HG02763 (cell line): Measurements from ENCODE around the gene PTBP3.

Source experiments
- ATAC-seq: cut with Tn5 transposase; IDR thresholded peaks from one replicate; pipeline ENCODE4 v1.9.1; 2021; ENCODE audit warnings: mild to moderate bottlenecking, moderate library complexity; ENCODE audit not compliant: unreplicated experiment

PTBP3 gene

GRCh38 chr9:112360047-112360804 lies 26.8 kb upstream of the PTBP3 start:
- ATAC-seq = no peak

DNA sequence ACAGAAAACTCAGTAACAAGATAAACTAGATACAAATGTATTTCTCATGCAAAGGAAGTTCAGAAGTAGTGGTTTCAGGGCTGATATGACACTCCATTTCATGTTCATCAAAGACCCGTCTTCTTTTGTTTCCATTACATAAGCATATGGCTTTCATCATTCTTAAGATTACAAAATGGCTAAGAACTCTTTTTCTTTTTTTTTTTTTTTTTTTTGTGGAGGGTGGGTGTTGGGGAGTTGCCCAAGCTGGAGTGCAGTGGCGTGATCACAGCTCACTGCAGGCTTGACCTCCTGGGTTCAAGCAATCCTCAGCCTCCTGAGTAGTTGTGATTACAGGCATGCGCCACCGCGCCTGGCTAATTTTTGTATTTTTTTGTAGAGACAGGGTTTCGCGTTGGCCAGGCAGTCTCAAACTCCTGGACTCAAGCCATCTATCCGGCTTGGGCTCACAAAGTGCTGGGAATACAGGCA lies 22.0 kb upstream of the PTBP3 start:
- ATAC-seq = no peak

GRCh38 chr9:112354081-112354743 lies 20.8 kb upstream of the PTBP3 start:
- ATAC-seq = no peak

- ATAC-seq = no peak
These were observed 18.8 kb upstream of the PTBP3 start for GRCh38 chr9:112352209-112352608.

DNA sequence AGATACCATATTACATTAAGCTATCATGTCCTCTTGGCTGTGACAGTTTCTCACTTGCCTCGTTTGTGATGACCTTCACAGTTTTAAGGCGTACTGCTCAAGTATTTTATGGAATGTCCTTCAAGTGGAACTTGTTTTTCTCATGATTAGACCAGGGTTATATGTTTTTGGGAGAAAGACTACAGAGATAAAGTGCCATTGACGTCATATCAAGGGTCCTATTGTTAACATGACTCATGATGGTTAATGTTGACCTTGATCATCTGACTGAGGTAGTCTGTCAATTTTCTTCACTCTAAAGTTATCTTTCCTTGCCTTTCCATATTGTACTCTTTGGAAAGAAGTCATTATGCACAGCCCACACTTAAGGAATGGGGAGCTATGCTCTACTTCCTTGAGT lies 17.8 kb upstream of the PTBP3 start:
- ATAC-seq = no peak

- ATAC-seq = no peak
These were observed 15.6 kb upstream of the PTBP3 start for GRCh38 chr9:112349008-112349333.

- no peak for ATAC-seq
These were observed 15.0 kb upstream of the PTBP3 start for GRCh38 chr9:112348257-112349007.

- no peak for ATAC-seq
These were observed 8.3 kb upstream of the PTBP3 start for GRCh38 chr9:112341730-112342129.

DNA sequence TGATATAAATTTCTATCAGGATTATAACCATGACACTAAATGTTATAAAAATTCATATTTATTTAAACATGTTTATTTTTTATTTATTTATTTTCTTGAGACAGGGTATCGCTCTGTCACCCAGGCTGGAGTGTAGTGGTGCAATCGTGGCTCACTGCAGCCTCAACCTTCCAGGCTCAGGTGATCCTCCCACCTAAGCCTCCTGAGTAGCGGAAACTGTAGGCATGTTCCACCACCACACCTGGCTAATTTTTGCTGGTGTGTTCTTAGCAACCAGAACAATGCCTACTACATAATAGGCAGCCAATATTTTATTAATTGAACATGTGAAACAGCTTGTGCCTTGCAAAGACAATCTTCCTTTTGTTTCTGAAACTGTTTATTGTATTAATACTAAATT lies 6.5 kb upstream of the PTBP3 start:
- no peak for ATAC-seq

GRCh38 chr9:112338561-112338960 lies 5.1 kb upstream of the PTBP3 start:
- ATAC-seq = no peak

DNA sequence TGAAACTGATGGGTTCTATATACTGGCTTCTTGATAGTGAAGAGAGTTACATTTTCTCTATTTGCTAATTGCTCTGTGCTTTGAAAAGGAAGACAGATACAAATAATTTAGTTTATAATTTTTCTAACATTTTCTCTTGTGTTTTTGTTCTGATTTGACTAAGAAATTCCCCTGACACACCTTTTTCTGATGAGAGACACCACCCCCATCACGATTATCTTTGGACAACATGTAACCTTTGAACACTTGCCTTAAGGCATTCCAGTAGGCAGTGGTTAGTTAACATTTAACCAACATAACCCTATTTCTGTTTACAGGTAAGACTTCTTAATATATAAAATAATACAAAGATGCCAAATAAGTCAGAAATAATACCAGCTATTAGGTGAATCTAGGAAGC lies 4.1 kb upstream of the PTBP3 start:
- no peak for ATAC-seq

- no peak for ATAC-seq
These were observed 1.0 kb upstream of the PTBP3 start for GRCh38 chr9:112334432-112334841.

GRCh38 chr9:112333639-112334431 lies 416 bp upstream of the PTBP3 start:
- peak; percentile 74 for ATAC-seq

DNA sequence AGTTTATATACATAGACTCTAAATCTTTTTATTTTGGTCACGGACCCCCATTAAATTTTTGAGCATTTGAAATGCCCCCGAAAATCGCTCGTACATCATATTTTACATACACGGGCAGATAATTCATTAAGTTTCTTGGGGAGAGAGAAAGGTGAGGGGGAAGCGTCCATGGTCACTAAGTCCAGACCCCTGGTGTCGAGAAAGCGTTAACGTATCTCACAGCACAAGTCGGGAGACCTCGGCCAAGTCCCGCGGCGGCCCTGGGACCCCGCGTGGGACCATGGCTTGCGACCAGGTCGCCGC lies 794 bp downstream of the PTBP3 start:
- ATAC-seq = no peak

DNA sequence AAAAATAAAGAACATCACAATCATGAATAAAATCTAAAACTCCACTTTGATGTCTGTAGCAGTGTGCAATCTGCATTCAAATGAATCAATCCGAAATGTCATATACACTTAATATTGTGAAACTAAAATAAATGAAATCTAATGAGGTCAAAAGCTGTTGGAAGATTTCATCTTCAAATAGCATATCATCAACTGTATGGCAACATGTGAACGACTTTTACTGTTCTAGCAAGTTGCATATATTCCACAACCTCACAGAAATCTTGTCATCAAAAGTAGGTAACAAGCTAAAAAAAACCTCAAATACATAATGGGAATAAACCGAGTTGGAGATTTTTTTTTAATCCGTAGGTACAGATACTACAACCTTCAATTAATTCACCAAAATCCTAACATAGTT lies 1.2 kb downstream of the PTBP3 start:
- no peak for ATAC-seq

DNA sequence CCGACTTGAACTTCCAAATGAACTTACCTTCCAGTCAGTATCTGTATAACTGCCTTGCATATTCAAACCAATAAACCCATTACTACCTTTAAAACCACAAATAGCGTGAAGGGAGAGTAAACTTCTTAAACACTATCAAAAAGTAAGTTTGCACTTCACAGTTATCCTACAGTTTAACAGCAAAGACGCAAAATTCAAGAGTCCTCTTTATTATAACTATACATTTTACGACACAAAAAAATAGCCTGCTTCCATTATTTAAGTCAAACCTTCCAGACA lies 1.8 kb downstream of the PTBP3 start:
- no peak for ATAC-seq

- no peak for ATAC-seq
These were observed 4.9 kb downstream of the PTBP3 start for GRCh38 chr9:112328545-112328944.

- ATAC-seq = no peak
These were observed 5.5 kb downstream of the PTBP3 start for GRCh38 chr9:112327718-112328450.

DNA sequence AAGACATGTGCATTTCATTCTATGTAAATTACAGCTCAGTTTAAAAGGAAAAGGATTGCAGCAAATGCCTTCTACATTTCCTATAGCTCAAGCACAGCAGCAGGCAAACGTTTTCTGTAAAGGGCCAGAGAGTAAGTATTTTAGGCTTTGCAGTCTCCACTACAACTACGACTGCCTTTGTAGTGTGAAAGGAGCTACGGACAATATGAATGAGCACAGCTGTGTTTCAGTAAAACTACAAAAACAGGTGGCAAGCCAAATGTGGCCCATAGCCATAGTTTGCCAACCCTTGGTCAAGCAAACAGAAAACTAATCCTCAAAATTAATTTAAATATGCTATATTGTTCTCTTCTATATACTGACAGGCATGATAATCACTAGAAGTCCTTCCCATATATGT lies 7.2 kb downstream of the PTBP3 start:
- ATAC-seq = peak; percentile 51

- no peak for ATAC-seq
These were observed 7.8 kb downstream of the PTBP3 start for GRCh38 chr9:112325600-112325999.

DNA sequence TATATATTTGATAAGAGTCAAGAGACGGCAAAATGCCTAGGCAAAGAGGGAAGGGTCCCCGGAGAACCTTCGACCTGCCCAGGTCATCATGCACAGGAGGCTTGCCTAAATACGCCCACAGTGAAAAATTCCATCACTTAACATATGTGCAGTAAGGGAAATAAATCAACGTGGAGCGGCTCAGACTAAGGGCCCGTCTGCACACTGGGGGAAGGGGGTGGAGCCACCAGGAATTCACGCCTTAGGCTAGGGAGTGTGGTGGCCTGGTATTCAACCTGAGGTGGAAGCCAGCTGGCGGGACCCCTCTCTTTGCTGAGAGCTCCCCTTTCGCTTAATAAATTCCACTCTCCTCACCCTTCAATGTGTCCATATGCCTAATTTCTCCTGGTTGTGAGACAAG lies 8.3 kb downstream of the PTBP3 start:
- no peak for ATAC-seq
